ENCODE measurements around the gene FAP. TPM values are rescaled to one million over a fixed set of nuclear protein-coding genes. Genes with fewer than 3 reads are reported as not detected.

Gene FAP
- total and polyA plus RNA-seq, 2 of the 4 experiments (the other 2 are of a cell fraction) = 71.0 to 95.0 TPM

- ChIA-PET POLR2A (ENCODE audit: unreplicated experiment) (no interaction called here), CTCF (no interaction called here)
- Histone ChIP-seq H3K14ac (replicated peaks; ENCODE audit: low read depth, low read length) (no peak overlapping the region), H3K27ac (ENCODE audit: insufficient read depth, low read length) (peak overlapping the region; percentile 21; the same call in 1 of the 2 replicates), H3K56ac (ENCODE audit: extremely low read depth, insufficient read depth, low read length) (no peak overlapping the region), H2AFZ (replicated peaks; ENCODE audit: low read length, poor library complexity) (no peak overlapping the region), H3K4me1 (ENCODE audit: control insufficient read depth, insufficient read depth, low read length) (no peaks in the 10 kb centered on the region; the same call in 1 of the 2 replicates), H3K4ac (ENCODE audit: low read depth, low read length) (no peak overlapping the region), H4K20me1 (ENCODE audit: insufficient read depth, low read length) (no peaks in the 10 kb centered on the region), H3K36me3 (ENCODE audit: control insufficient read depth, insufficient read depth, low read length) (peaks cover 21% of the 10 kb centered on the region), H4K91ac (ENCODE audit: insufficient read depth, low read depth, low read length) (no peak overlapping the region), H2AK5ac (ENCODE audit: low read depth, low read length) (no peak overlapping the region), H4K5ac (ENCODE audit: low read depth, low read length) (no peak overlapping the region), H3K18ac (ENCODE audit: low read depth, low read length) (no peak overlapping the region), H3K9me1 (ENCODE audit: insufficient read depth, low read length) (no peaks in the 10 kb centered on the region), H3K79me1 (ENCODE audit: low read depth in 1 of 2, low read length in 2 of 2) (peaks cover 0 to 13% of the 10 kb centered on the region in 2 experiments; a peak in 3 of 4 replicates), H2AK9ac (replicated peaks; ENCODE audit: low read depth, low read length, poor library complexity) (no peak overlapping the region), H2BK5ac (ENCODE audit: low read depth, low read length, poor library complexity, severe bottlenecking) (no peak overlapping the region), H3K27me3 (ENCODE audit: control insufficient read depth, insufficient read depth, low read length) (no peaks in the 10 kb centered on the region), H4K8ac (ENCODE audit: low read depth in 2 of 2, low read length in 2 of 2) (no peak overlapping the region), H3K9ac (ENCODE audit: low read depth, low read length) (no peak overlapping the region), H2BK15ac (ENCODE audit: low read depth, low read length) (no peak overlapping the region), H3K4me2 (ENCODE audit: low read depth, low read length) (no peak overlapping the region), H2BK120ac (ENCODE audit: low read depth, low read length) (no peak overlapping the region), H3K23ac (ENCODE audit: low read depth, low read length) (no peak overlapping the region), H3K4me3 (ENCODE audit: insufficient read depth, low read depth, low read length) (no peak overlapping the region), H3K9me3 (ENCODE audit: control insufficient read depth, insufficient read depth, low read length) (no peaks in the 10 kb centered on the region), H2BK20ac (ENCODE audit: low read depth, low read length) (no peak overlapping the region)
- WGBS, 2 experiments (ENCODE audit: extremely low coverage in 2 of 2, insufficient read length in 1 of 2) = no CpG with 5 or more reads among the region's 1 CpG
- BruUV-seq (replicated peaks) = no TSS peak
- dilution Hi-C loops (cut with HindIII; ENCODE audit: low sequenced_read_pairs, unreplicated experiment) (no loop called here), in situ Hi-C loops (cut with MboI; ENCODE audit: low sequenced_read_pairs) (loop anchor here (5.0 kb wide), 1 partner anchor 80 kb away; no protein-coding TSS in a partner anchor), intact Hi-C loops (cut with micrococcal nuclease) (no loop called here)
- TF ChIP-seq CTCF (conservative IDR thresholded peaks at IDR 0.05; ENCODE audit: low read depth, low read length) (no peak), MXI1 (IDR thresholded peaks at IDR 0.05; ENCODE audit: borderline replicate concordance, low read depth, low read length) (no peak), ELK1 (IDR thresholded peaks at IDR 0.05; ENCODE audit: borderline replicate concordance, low read depth, low read length) (no peak), CEBPB (IDR thresholded peaks at IDR 0.05; ENCODE audit: low read depth, low read length) (no peak), RCOR1 (IDR thresholded peaks at IDR 0.05; ENCODE audit: insufficient replicate concordance, low read length) (no peak), SMC3 (IDR thresholded peaks at IDR 0.05; ENCODE audit: low read depth, low read length) (no peak), MAZ (IDR thresholded peaks at IDR 0.05; ENCODE audit: borderline replicate concordance, low read depth, low read length) (no peak), CHD1 (IDR thresholded peaks at IDR 0.05; ENCODE audit: low read depth, low read length) (no peak), USF2 (IDR thresholded peaks at IDR 0.05; ENCODE audit: low read depth, low read length) (no peak), FOS (IDR thresholded peaks at IDR 0.05; ENCODE audit: low read depth, low read length) (no peak), RFX5 (IDR thresholded peaks at IDR 0.05; ENCODE audit: low read depth, low read length) (no peak), BHLHE40 (IDR thresholded peaks at IDR 0.05; ENCODE audit: low read depth, low read length) (no peak), POLR2A (IDR thresholded peaks at IDR 0.05; ENCODE audit: low read depth, low read length) (no peak)
- ATAC-seq (ENCODE audit: low read depth) = 0 out of 2 replicates have a peak, but pooled peaks have one; percentile 24
- DNase-seq = peak; percentile 59
Observed at GRCh38 chr2:162217598-162217997, 25.6 kb downstream of the FAP start.

All from IMR-90 (cell line).